ENCODE measurements around the gene EFCAB6.

Gene EFCAB6

GRCh38 chr22:43847376-43848289, 35.5 kb upstream of the EFCAB6 start:
- DNase-seq = no peak

GRCh38 chr22:43846966-43847365, 34.9 kb upstream of the EFCAB6 start:
- no peak for DNase-seq

GRCh38 chr22:43845981-43846380, 33.9 kb upstream of the EFCAB6 start:
- DNase-seq = no peak

GRCh38 chr22:43844560-43845545, 32.7 kb upstream of the EFCAB6 start:
- no peak for DNase-seq

- no peak for DNase-seq
Observed at GRCh38 chr22:43843783-43844530, 31.9 kb upstream of the EFCAB6 start.

- no peak for DNase-seq
Observed at GRCh38 chr22:43841742-43842141, 29.6 kb upstream of the EFCAB6 start.

- DNase-seq = no peak
Observed at GRCh38 chr22:43840851-43841250, 28.7 kb upstream of the EFCAB6 start.

- no peak for DNase-seq
Observed at GRCh38 chr22:43840431-43840830, 28.3 kb upstream of the EFCAB6 start.

GRCh38 chr22:43839781-43840180, 27.7 kb upstream of the EFCAB6 start:
- DNase-seq = no peak

GRCh38 chr22:43838571-43839307, 26.6 kb upstream of the EFCAB6 start:
- no peak for DNase-seq

GRCh38 chr22:43838161-43838560, 26.1 kb upstream of the EFCAB6 start:
- no peak for DNase-seq

- no peak for DNase-seq
Observed at GRCh38 chr22:43837666-43838065, 25.6 kb upstream of the EFCAB6 start.

- DNase-seq = no peak
Observed at GRCh38 chr22:43835736-43836135, 23.6 kb upstream of the EFCAB6 start.

GRCh38 chr22:43835166-43835565, 23.1 kb upstream of the EFCAB6 start:
- DNase-seq = no peak

GRCh38 chr22:43833286-43834240, 21.5 kb upstream of the EFCAB6 start:
- DNase-seq = no peak

GRCh38 chr22:43832393-43833265, 20.5 kb upstream of the EFCAB6 start:
- no peak for DNase-seq

- no peak for DNase-seq
Observed at GRCh38 chr22:43831561-43832392, 19.7 kb upstream of the EFCAB6 start.

- no peak for DNase-seq
Observed at GRCh38 chr22:43830931-43831560, 18.9 kb upstream of the EFCAB6 start.
